Measurements from ENCODE around the gene PBX4.

GRCh38 chr19:19618219-19619051, at the start of gene PBX4:
- TF ChIP-seq, protein P1, sequence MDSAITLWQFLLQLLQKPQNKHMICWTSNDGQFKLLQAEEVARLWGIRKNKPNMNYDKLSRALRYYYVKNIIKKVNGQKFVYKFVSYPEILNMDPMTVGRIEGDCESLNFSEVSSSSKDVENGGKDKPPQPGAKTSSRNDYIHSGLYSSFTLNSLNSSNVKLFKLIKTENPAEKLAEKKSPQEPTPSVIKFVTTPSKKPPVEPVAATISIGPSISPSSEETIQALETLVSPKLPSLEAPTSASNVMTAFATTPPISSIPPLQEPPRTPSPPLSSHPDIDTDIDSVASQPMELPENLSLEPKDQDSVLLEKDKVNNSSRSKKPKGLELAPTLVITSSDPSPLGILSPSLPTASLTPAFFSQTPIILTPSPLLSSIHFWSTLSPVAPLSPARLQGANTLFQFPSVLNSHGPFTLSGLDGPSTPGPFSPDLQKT (IDR thresholded peaks at IDR 0.05; ENCODE audit: borderline replicate concordance, low read depth, low read length), result no peak
- TF ChIP-seq KLF8 (tag by site-specific recombination; IDR thresholded peaks at IDR 0.05), result no peak
